Raji (cell line): Measurements from ENCODE around the gene ENTREP3.
A peak's percentile ranks its signal among the peaks of the same experiment; 100 is the strongest.

Experiments used
- POLR2A ChIP-seq: IDR thresholded peaks from 2 replicates; pipeline ENCODE4 v1.6.1; 2011; ENCODE audit warnings: low read depth, low read length, control low read depth; ENCODE audit not compliant: insufficient read depth

Gene ENTREP3

DNA sequence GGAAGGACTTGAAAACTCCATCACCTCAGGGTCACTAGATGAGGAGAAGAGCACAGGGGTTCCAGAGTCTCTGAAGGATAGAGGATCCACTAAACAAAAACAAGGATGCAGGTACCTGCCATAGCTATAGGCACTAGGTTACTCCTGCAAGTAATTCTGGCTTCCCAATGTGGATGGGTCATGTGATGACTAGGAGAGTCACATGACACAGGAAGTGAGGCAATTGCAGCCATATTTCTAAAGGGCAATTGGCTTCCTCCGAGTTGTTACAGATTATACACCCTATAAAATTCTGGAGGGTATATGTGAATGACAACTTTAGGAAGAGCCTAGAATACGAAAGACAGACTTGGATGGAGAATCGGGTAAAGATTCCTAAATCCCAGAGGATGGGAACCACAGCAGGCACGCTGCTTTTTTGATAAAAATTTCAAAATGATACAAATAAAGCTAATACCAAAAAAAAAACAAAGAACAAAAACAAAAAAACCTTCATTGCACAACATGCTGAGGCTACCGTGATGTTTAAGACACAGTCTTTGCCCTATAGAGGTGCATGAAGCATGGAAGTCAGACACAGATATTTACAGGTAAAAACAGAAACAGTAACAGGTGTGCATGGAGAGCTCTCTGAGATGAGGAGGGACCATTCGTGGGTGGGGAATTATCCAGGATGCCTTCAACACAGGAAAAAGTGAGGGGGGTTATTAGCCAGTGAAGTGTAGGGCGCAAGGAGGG is 36.3 kb downstream of the ENTREP3 start:
- TF ChIP-seq POLR2A = no peak

DNA sequence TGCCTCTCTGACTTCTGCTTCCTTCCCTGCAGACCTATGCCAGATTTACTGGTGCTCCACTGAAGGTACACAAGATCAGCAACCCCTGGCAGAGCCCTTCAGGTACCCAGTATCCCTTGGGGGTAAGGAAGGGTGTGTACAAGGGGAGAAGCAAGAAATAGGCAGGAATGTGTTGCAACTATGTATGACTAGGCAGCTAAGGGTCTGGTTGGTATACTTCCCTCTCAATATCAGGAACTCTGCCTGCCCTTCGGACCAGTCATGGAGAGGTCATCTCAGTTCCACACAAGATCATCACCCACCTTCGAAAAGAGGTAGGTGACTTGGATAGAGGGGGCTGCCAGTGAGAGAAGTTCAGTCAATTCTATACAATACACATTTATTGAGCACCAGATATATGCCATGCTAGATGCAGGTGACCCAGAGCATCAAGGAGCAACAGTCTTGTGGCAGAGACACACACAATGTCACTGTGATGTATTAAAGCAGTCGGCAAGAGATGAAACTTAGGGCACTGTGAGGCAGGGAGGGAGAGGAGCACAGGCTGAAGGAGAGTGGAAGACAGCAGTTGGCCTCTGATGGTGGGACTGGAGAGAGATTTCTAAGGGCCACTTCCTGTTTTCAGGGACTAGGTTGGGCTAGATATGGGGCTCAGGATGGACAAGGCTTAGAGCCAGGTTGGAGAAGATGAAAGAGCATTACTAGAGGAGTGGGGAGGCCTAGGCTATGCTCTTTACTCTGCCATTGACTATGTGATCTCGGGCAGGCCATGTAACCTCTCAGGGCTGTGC is 44.8 kb downstream of the ENTREP3 start:
- TF ChIP-seq POLR2A = no peak

DNA sequence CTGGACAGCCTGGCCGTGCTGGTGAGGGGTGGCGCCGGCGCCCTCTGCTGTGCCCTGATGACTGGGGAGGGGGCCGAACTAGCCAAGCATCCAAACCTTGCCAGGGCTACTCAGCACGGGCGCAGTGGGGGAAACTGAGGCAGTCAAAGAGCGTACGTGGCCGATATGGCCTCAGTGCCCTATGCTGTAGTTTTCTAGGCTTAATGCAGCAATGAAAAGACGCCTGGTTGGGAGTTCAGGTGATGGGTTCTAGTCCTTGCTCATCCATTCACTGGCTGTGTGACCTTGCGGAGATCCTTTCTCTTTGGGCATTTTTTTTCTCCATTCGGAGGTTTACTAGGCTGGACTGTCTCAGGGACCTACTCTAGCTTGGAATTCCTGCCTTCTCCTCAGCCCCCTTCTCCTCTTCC is 46.0 kb downstream of the ENTREP3 start:
- no peak for TF ChIP-seq POLR2A

DNA sequence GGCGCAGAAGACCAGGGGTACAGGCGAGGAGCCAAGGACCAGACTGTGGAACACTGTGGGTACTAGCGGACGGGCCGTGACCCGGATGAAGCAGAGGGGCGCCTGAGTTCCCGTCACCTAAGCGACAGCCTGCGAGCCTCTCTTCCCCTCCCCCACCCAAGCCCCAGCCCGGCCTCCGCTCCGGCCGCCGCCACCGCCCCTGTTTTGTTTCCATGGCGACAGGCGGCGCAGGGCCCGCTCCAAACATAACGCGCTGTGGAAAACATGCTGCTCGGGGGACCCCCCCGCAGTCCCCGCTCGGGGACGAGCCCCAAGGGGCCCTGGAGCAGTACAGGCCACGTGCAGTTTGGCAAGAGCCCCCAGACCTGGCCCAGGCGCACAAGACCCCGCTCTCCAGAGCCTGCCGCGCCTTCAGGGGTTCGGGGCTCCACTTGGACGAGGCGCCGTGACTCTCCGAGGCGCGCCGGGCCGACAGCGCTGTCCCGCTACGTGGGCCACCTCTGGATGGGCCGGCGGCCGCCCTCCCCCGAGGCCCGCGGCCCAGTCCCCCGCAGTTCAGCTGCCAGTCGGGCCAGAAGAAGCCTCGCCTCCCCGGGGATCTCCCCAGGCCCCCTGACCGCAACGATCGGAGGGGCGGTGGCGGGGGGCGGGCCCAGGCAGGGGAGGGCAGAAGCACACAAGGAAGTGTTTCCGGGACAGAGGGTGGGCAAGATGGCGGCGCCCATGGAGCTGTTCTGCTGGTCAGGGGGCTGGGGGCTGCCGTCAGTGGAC is 46.6 kb downstream of the ENTREP3 start, which contains the start of gene MTX1:
Gene MTX1, plus strand, starts transcription at position 155 of the 771 bp plus-strand sequence. Its CDS starts 110 bp downstream, at position 265.
- TF ChIP-seq POLR2A = peak; percentile 68

DNA sequence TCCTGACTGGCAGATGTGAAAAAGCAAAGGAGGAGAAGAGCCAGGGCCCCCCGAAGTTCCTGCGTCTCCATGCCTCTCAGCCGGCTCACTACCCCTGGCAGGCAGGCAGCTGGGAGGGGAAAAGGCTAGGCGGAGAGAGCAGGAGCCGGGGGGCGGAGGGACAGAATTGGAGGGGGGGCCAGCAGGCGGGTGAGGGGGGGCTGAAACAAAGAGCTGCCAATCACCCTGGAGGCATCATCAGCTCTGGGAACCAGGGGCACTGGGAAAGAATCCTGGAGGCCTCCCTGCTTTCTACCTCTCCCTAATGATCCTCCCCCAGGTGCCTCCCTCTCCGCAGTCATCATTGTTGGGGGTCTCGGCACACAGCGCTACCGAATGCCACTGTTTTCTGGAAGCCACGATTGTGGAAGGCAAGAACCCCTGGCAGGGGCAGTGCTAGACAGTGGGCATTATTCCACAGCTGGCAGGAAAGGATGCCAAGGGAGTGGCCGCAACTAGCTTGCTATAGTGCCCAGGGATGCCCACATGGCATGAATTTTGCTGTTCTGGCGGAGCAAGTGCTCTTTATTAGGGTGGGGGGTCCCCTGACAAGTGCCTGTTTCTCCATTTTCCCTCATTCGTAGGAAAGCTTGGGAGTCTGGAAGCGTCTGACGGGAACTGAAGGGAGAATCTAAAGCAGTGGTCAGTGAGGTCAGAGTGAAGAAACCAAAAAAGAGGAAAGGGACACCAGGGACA is 47.3 kb downstream of the ENTREP3 start, which contains the start of gene THBS3:
Gene THBS3, minus strand, starts transcription at position 92 of the 735 bp plus-strand sequence. Its CDS starts 21 bp downstream, at position 71.
- no peak for TF ChIP-seq POLR2A

- peak; percentile 38 for TF ChIP-seq POLR2A
Observed at GRCh38 chr1:155206891-155207805, 48.1 kb downstream of the ENTREP3 start.

GRCh38 chr1:155205969-155206593 is 49.2 kb downstream of the ENTREP3 start:
- no peak for TF ChIP-seq POLR2A

- no peak for TF ChIP-seq POLR2A
Observed at GRCh38 chr1:155205035-155205434, 50.2 kb downstream of the ENTREP3 start.

DNA sequence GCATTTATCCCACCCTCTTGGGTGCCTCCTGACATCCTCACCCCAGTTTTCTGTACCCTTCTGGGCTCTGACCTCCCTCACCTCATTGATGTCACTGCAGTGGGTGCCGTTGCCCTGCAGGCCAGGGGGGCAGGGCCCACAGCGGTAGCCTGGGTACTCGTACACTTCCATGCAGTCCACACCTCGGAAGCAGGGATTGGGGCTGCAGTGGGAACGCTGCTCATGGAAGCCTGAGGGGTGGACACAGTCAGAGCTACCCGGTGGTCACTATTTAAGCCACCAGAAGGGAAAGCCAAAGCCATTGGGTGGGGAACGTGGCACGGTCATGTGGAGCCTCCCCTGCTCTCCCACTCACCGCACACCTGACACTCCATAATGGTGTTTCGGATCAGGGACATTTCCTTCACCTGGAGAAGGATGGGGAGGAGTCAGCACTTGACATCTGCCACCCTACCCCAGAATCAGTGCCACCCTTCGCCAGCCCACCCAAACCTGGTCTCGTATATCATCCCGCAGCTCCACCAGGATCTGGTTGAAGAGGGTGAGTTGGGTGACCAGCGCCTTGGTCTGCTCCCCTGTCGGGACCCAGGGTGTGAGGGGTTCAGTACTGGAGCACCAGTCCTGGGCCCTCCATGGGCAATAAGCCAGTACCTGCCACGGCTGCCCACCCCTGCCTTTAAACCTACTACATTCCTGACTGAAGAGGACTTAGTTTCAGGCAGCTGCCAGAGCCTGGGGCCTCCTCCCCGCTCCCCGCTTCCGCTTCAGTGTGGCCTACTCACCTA is 52.4 kb downstream of the ENTREP3 start:
- TF ChIP-seq POLR2A = no peak

DNA sequence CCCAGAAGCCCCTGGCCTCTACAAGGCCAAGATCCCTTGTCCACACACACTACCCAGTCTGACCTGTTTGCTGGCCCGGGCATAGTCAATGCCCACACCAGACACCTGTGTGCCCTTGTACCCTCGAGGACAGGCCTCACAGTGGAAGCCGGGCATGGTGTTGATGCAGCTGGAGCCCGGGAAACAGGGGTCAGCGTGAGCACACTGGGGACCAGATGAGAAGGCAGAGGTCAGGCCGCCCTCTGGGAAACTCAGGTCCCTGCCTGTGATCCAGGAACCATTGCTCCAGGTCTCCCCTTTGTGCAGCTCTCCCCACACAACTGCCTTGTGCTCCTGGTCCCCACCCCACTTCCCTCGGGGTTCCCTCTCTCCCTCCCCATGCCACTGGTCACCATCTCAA is 53.1 kb downstream of the ENTREP3 start:
- no peak for TF ChIP-seq POLR2A

DNA sequence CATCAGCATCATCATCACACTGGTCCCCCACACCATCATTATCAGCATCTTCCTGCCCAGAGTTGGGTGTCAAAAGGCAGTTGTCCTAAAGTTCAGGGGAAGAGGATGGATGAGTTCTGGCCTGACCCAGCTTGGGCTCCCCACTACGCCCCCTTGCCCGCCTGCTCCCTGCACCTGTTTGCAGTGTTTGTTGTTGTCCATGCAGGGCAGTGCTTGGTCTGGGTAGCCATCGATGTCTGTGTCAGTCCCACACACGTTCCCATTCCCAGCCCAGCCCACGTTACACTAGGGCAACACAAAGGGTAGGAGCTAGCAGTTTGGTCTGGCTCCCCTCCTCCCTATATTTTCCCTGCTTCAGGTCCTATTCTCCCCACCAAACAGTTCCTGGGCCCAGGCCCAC is 54.4 kb downstream of the ENTREP3 start:
- no peak for TF ChIP-seq POLR2A

DNA sequence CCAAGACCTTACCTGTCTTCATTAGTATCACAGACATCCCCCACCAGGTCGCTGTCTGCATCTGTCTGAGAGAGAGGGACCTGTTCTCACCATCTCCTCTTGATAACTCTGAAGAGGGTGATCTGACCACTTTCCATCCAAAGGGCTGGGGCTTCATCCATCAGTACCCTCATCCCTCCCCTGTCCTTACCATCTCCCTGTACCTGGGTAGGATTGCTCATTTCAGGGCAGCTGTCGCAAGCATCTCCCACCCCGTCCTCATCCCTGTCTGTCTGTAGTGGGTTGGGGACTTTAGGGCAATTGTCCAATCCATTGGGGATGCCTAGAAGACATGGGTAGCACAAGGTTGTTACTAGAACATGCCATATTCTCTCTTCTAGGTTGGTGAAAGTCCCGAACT is 55.5 kb downstream of the ENTREP3 start:
- no peak for TF ChIP-seq POLR2A
